Posterior cingulate gyrus (tissue), 11 donors: ENCODE data around the gene RASSF5.

Experiments used
- DNase-seq, 10 donors: peaks; one replicate each; pipeline versions ENCODE4 v3.0.0 to v3.0.0-alpha.2; 2020 to 2021; ENCODE audit warnings: mixed read lengths in 3 of 10
- intact Hi-C: fragments of 100-400 bp; cut with DNase I; formaldehyde crosslinking; loops from one replicate; pipeline ENCODE4 v1.15.1; 2023

RASSF5 gene

GRCh38 chr1:206538086-206538770 lies 30.9 kb downstream of the RASSF5 start:
- intact Hi-C loops, result no loop called here
- no peak for DNase-seq

GRCh38 chr1:206538901-206539640 lies 31.7 kb downstream of the RASSF5 start:
- DNase-seq, result no peak
- intact Hi-C loops, result no loop called here

- peak; percentile 23 to 93 (median 58) for DNase-seq
- intact Hi-C loops, result no loop called here
Measured at GRCh38 chr1:206540044-206540780, 32.9 kb downstream of the RASSF5 start.

- no peak for DNase-seq
- intact Hi-C loops, result no loop called here
Measured at GRCh38 chr1:206541236-206541833, 34.0 kb downstream of the RASSF5 start.

- peak; percentile 35 to 94 (median 74) for DNase-seq
- intact Hi-C loops, result loop anchor here (1.0 kb wide), 1 partner anchor 39 kb away; no protein-coding TSS in a partner anchor
Measured at GRCh38 chr1:206544562-206545257, 37.4 kb downstream of the RASSF5 start.

GRCh38 chr1:206545351-206545750 lies 38.0 kb downstream of the RASSF5 start:
- DNase-seq, result no peak
- intact Hi-C loops, result loop anchor here (1.0 kb wide), 1 partner anchor 38 kb away; no protein-coding TSS in a partner anchor

GRCh38 chr1:206547104-206547503 lies 39.8 kb downstream of the RASSF5 start:
- no peak for DNase-seq
- intact Hi-C loops, result no loop called here

- intact Hi-C loops, result loop anchor here (10.0 kb wide), 1 partner anchor 46 kb away; the partner anchor contains the start of gene RASSF5
- DNase-seq, result no peak
Measured at GRCh38 chr1:206550446-206550845, 43.1 kb downstream of the RASSF5 start.

GRCh38 chr1:206551296-206551985 lies 44.1 kb downstream of the RASSF5 start:
- intact Hi-C loops, result loop anchor here (10.0 kb wide), 1 partner anchor 47 kb away; the partner anchor contains the start of gene RASSF5
- DNase-seq, result no peak

GRCh38 chr1:206551986-206552326 lies 44.6 kb downstream of the RASSF5 start:
- intact Hi-C loops, result loop anchor here (10.0 kb wide), 1 partner anchor 47 kb away; the partner anchor contains the start of gene RASSF5
- no peak for DNase-seq

GRCh38 chr1:206554211-206554610 lies 46.9 kb downstream of the RASSF5 start:
- intact Hi-C loops, result loop anchor here (10.0 kb wide), 1 partner anchor 49 kb away; the partner anchor contains the start of gene RASSF5

GRCh38 chr1:206554701-206555472 lies 47.6 kb downstream of the RASSF5 start:
- no peak for DNase-seq
- intact Hi-C loops, result loop anchor here (10.0 kb wide), 1 partner anchor 50 kb away; the partner anchor contains the start of gene RASSF5

More at GRCh38 chr1:206554211-206554610, 46.9 kb downstream of the RASSF5 start:
- peak in 1 of 10 donors; percentile 49 for DNase-seq

GRCh38 chr1:206555473-206555935 lies 48.2 kb downstream of the RASSF5 start:
- DNase-seq, result peak; percentile 25 to 95 (median 74)
- intact Hi-C loops, result loop anchor here (10.0 kb wide), 1 partner anchor 51 kb away; the partner anchor contains the start of gene RASSF5

- intact Hi-C loops, result loop anchor here (10.0 kb wide), 1 partner anchor 51 kb away; the partner anchor contains the start of gene RASSF5
- DNase-seq, result peak in 1 of 10 donors; percentile 0
Measured at GRCh38 chr1:206556047-206556749, 48.9 kb downstream of the RASSF5 start.

- DNase-seq, result peak; percentile 54 to 96 (median 77)
- intact Hi-C loops, result loop anchor here (10.0 kb wide), 1 partner anchor 52 kb away; the partner anchor contains the start of gene RASSF5
Measured at GRCh38 chr1:206556750-206557635, 49.7 kb downstream of the RASSF5 start.
